ENCODE measurements around the gene MYL2.

MYL2 gene

DNA sequence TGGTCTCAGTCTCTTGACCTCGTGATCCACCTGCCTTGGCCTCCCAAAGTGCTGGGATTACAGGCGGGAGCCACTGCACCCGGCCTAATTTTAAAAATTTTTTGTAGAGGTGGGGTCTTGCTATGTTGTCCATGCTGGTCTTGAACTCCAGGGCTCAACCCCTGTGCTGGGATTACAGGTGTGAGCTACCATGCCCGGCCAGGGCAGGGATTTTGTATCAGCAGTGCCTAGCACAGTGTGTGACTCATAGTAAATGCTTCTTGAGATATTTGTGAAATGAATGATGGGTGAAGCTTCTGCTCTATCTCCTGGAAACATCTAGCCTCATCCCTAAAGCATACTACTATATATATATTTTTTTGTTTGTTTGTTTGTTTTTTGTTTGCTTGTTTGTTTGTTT is 37.1 kb downstream of the MYL2 start:
- Mint-ChIP-seq H3K36me3 (ENCODE audit: low read depth) (no peaks in the 10 kb centered on the region), H3K4me3 (no peak overlapping the region), H3K9me3 (peaks cover 7% of the 10 kb centered on the region), H3K4me1 (peaks cover 9% of the 10 kb centered on the region), H3K27ac (no peak overlapping the region), H3K27me3 (ENCODE audit: low read depth) (no peaks in the 10 kb centered on the region)
- TF ChIP-seq, protein P1, sequence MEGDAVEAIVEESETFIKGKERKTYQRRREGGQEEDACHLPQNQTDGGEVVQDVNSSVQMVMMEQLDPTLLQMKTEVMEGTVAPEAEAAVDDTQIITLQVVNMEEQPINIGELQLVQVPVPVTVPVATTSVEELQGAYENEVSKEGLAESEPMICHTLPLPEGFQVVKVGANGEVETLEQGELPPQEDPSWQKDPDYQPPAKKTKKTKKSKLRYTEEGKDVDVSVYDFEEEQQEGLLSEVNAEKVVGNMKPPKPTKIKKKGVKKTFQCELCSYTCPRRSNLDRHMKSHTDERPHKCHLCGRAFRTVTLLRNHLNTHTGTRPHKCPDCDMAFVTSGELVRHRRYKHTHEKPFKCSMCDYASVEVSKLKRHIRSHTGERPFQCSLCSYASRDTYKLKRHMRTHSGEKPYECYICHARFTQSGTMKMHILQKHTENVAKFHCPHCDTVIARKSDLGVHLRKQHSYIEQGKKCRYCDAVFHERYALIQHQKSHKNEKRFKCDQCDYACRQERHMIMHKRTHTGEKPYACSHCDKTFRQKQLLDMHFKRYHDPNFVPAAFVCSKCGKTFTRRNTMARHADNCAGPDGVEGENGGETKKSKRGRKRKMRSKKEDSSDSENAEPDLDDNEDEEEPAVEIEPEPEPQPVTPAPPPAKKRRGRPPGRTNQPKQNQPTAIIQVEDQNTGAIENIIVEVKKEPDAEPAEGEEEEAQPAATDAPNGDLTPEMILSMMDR (IDR thresholded peaks at IDR 0.05; ENCODE audit: unreplicated experiment in 3 of 3), result no peak

DNA sequence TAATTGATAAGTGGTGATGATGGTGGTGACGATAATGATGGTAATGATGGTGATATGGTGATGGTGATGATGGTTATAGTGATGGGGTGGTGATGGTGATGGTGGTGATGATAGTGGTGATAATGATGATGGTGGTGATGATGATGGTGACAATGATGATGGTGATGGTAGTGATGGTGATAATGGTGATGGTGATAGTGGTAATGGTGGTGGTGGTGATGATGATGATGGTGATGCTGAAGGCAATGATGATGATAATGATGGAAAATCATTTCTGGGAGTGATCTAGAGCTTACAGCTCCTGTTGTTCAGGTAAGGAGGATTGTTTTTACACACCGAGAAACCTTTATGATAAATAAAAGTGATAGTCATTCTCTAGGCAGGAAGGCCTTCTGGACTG is 39.7 kb downstream of the MYL2 start:
- Mint-ChIP-seq H3K4me3 (no peak overlapping the region), H3K27me3 (ENCODE audit: low read depth) (no peaks in the 10 kb centered on the region), H3K9me3 (peaks cover 7% of the 10 kb centered on the region), H3K27ac (no peak overlapping the region), H3K4me1 (peaks cover 5% of the 10 kb centered on the region), H3K36me3 (ENCODE audit: low read depth) (no peaks in the 10 kb centered on the region)
- TF ChIP-seq, protein P1 (IDR thresholded peaks at IDR 0.05; ENCODE audit: unreplicated experiment in 3 of 3), result no peak

DNA sequence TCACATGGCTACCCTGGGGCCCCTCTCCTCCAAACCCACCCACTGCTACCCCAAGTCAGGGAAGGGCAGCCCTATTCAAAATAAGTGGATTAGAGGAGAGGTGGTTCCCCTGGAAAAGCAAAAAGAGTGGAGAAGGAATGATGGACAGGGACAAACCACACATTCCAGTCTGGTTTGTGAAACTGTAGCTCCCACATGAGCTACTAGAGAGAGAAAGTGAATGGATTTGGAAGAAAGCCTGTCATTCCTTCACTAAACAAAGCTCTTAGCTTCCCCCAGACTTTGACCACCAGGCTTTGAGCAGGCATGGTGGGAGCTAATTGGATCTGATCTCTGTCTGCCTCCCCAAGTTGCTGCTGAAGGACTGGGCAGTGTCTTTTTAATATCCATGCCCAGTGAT is 45.6 kb downstream of the MYL2 start:
- Mint-ChIP-seq H3K36me3 (ENCODE audit: low read depth) (no peaks in the 10 kb centered on the region), H3K27me3 (ENCODE audit: low read depth) (peaks cover 7% of the 10 kb centered on the region), H3K4me3 (no peak overlapping the region), H3K4me1 (peaks cover 5% of the 10 kb centered on the region), H3K9me3 (peaks cover 8% of the 10 kb centered on the region), H3K27ac (no peak overlapping the region)
- TF ChIP-seq, protein P1 (IDR thresholded peaks at IDR 0.05; ENCODE audit: unreplicated experiment in 3 of 3), result no peak

DNA sequence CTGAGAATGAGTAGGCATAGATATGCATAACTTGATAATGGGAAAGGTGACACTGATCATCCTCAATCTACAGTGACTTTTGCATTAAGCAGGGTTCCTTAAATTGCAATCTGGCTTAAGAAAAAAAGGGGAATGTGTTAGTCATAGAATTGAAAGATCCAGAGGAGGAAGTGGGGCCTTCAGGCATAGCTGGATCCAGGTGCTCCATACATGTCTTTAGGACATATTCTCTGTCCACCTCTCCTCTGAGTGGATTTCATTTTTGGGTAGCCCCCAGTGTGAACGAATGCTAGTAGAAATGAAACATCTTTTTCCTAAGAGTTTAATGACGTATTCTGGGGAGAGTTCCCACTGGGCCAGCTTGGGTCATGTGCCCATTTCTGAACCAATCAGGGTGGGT is 46.0 kb downstream of the MYL2 start:
- H3K9me3 Mint-ChIP-seq, result peaks cover 11% of the 10 kb centered on the region
- H3K27ac Mint-ChIP-seq, result no peak overlapping the region
- TF ChIP-seq, protein P1 (IDR thresholded peaks at IDR 0.05; ENCODE audit: unreplicated experiment in 3 of 3), result no peak
- H3K27me3 Mint-ChIP-seq (ENCODE audit: low read depth), result peaks cover 7% of the 10 kb centered on the region
- H3K4me1 Mint-ChIP-seq, result peaks cover 5% of the 10 kb centered on the region
- no peaks in the 10 kb centered on the region for H3K36me3 Mint-ChIP-seq (ENCODE audit: low read depth)
- no peak overlapping the region for H3K4me3 Mint-ChIP-seq

DNA sequence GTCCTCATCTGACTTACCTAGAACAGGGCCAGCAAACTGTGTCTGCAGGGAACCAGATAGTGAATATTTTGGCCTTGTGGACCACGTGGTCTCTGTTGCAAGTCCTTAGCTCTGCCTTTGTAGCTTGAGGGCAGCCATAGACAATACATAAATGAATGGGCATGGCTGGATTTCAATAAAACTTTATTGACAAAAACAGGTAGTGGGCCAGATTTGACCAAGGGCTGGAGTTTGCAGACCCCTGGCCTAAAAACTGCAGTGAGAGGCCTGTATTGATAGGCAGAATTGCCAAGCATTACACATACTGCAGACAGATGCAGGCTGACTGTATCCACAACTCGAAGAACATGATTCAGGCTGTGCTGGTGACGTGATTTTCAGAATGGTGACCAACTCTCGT is 48.3 kb downstream of the MYL2 start:
- H3K27ac Mint-ChIP-seq, result no peak overlapping the region
- no peak overlapping the region for H3K4me3 Mint-ChIP-seq
- no peaks in the 10 kb centered on the region for H3K4me1 Mint-ChIP-seq
- peaks cover 14% of the 10 kb centered on the region for H3K9me3 Mint-ChIP-seq
- peaks cover 4% of the 10 kb centered on the region for H3K36me3 Mint-ChIP-seq (ENCODE audit: low read depth)
- TF ChIP-seq, protein P1 (IDR thresholded peaks at IDR 0.05; ENCODE audit: unreplicated experiment in 3 of 3), result no peak
- peaks cover 7% of the 10 kb centered on the region for H3K27me3 Mint-ChIP-seq (ENCODE audit: low read depth)

DNA sequence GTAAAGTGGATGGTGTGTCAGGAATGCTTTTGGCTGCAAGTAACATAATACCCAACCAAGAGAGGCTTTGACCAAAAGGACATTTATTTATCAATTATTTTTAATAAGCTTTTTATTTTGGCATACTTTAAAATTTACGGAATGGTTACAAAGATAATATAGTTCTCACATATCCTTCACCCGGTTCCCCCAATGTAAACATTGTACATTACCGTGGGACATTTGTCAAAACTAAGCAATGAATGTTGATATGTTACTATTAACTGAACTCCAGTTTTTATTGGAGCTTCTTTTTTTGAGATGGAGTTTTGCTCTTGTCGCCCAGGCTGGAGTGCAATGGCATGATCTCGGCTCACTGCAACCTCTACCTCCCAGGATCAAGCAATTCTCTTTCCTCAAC is 50.6 kb downstream of the MYL2 start:
- Mint-ChIP-seq H3K4me1 (no peaks in the 10 kb centered on the region), H3K27me3 (ENCODE audit: low read depth) (peaks cover 7% of the 10 kb centered on the region)

More for the DNA sequence above, 50.6 kb downstream of the MYL2 start:
- H3K4me3 Mint-ChIP-seq, result no peak overlapping the region
- H3K27ac Mint-ChIP-seq, result no peak overlapping the region
- TF ChIP-seq, protein P1 (IDR thresholded peaks at IDR 0.05; ENCODE audit: unreplicated experiment in 3 of 3), result no peak
- H3K9me3 Mint-ChIP-seq, result peaks cover 14% of the 10 kb centered on the region
- H3K36me3 Mint-ChIP-seq (ENCODE audit: low read depth), result peaks cover 4% of the 10 kb centered on the region
